ACHN (cell line): ENCODE measurements around the gene TTC28.

Experiments
- DNase-seq: peaks from one replicate; pipeline ENCODE4 v3.0.0-alpha.2; 2015
- in situ Hi-C: cut with HindIII; loops from 2 replicates; pipeline ENCODE4 v1.10.0; 2017; ENCODE audit warnings: low sequenced_read_pairs, low pct_ligation_motif_present, low pct_unique_long_range_greater_than_20kb

Gene TTC28

DNA sequence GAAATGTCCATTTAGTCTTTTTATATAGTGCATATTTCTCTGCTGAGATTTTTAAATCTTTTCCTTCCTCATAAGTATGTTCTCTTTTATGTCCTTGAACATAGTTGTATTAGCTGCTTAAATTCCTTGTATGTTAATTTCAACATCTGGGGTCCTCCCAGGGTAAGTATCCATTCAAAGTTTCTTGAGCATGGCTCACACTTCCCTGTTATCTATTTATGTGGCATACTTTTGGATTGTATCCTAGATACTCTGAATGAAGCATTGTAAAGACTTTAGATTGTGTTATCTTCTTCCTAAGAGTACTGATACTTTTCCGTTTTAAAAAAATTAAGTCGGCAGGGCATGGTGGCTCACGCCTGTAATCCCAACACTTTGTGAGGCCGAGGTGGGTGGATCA lies 732.2 kb downstream of the TTC28 start:
- DNase-seq, result no peak
- in situ Hi-C loops, result no loop called here

DNA sequence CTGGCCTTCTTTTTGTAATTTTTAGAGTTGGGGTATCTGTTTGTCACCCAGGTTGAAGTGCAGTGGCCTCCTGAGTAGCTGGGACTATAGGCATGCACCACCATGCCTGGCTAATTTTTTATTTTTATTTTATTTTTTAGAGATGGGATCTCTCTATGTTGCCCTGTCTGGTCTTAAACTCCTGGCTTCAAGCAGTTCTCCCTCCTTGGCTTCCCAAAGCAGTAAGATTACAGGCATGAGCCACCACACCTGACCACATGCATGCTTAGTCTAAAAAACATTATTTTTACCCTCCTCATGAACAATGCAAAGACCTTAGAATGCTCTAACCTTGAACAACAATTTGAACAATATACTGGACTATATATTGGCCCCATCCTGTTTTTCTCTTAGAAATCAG lies 738.5 kb downstream of the TTC28 start:
- no peak for DNase-seq
- in situ Hi-C loops, result no loop called here

DNA sequence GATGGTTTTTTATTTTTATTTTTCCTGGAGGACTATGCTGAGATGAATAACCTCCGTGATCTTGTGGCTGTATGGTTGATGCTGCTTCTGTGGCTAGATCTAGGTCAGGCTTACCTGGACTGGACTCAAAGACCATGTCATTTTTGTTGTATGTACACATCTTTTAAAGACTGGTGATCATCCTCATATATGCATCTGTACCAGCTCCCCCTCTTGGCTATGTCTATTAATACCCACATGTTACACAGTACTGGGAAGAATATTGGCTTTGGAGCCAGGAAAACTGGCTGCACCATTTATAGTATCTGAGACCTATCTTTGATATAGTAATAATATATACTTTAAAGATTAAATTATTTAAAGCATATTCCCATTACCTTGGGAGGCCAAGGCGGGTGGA lies 742.2 kb downstream of the TTC28 start:
- no peak for DNase-seq
- in situ Hi-C loops, result no loop called here

DNA sequence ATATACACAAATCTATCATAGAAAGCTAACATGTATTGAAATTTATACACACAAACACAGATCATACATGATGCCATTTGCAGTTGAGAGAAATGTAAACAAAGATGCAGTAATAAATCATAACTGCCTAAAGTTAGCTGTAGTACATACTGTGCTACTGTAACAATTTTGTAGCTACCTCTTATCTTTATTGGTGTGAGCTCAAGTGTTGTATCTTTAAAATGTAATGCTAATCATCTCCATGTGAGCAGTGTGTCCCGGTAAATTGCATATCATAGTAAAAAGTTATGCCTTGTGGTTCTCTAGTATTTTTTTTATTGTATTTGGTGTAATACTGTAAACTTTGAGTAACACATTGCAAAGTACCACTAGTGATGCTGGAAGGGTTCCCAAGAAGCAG lies 743.7 kb downstream of the TTC28 start:
- no peak for DNase-seq
- in situ Hi-C loops, result no loop called here

DNA sequence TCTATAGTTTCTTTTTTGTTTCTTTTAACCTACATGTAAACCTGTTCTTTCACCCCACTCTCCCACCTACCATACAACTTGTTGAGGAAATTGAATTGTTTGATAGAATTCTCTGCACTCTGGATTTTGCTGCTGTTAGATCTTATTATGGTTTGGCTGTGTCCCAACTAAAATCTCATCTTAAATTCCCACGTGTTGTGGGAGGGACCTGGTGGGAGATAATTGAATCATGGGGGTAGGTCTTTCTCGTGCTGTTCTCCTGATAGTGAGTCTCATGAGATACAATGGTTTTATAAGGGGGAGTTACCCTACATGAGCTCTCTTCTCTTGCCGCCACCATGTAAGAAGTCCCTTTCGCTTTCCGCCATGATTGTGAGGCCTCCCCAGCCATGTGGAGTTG lies 745.6 kb downstream of the TTC28 start:
- no peak for DNase-seq
- in situ Hi-C loops, result no loop called here

DNA sequence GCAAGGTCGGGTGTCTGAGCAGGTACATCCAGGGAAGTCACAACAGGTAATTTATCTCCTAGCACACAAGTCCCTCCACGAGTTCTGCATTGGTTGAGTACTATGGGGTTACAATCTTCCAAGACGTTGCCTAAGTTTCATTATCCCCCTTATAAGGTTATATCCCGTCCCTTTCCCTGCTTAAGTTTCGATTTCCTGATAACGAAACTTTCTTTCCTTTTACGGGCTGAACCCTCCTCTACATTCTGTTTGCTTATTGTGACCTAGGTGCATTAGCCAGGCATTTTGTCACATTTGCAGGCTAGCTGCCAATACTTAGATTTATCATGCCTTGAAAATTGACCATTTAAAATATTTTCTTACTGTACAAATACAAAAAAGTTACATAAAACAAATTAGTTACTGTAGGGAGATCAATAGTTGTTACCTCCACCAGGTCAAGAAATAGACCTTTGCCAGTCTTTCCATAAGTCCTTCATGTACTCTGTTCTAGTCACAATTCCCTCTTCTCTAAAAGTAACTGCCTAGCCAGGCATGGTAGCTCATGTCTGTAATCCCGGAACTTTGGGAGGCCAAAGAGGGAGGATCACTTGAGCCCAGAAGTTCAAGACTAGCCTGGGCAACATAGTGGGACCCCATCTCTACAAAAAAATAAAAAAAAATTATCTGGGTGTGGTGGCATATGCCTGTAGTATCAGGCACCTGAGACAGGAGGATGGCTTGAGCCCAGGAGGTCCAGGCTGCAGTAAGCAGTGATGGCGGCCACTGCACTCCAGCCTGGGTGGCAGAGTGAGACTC lies 746.3 kb downstream of the TTC28 start:
- no peak for DNase-seq
- in situ Hi-C loops, result no loop called here

DNA sequence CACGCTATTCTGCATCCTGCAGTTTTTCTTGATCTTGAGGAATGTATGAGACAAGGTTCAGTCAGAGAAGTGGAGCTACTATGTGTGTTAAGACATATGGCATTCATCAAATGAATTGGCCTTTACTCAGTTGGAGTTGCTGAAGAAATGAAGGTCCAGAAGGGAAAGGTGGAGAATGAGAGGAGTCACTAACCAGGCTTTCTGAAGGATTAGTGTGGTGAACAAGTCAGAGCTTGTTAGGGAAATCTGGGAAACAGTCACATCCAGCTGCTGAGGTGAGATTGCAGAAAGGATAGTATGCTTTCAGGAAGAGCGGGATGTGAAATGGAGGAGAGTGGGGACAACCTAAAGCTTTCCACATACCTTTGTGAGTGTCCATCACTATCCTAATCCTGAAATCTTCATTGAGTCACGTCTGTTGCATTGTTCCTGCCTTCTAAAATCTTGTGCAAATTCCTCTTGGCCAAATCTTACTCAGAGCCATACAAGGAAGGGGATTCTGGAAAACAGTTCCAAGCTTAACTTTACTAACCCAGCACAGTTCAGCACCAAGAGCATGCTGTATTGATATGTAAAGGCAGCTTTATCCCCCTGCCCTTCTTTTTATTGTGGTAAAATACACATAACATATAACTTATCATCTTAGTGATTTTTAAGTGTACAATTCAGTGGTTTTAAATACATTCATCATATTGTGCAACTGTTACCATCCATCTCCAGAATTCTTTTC lies 749.1 kb downstream of the TTC28 start:
- in situ Hi-C loops, result no loop called here
- no peak for DNase-seq
